Body of pancreas (tissue), 4 donors: ENCODE data around the gene NR3C2. TPM values are rescaled to one million over a fixed set of nuclear protein-coding genes. Genes with fewer than 3 reads are reported as not detected.

ENCODE experiments used
- ATAC-seq: fragments of 150-250 bp; one replicate; pipeline ENCODE4 v1.9.1; 2016
- DNase-seq, 4 donors: peaks; one replicate each; pipeline ENCODE4 v3.0.0-alpha.2; 2019
- H3K27ac ChIP-seq, 4 donors: fragments of 200-600 bp; sonication (generic); 1 replicate in 3 of 4; 2 replicates in 1 of 4; pipeline versions ENCODE4 v1.5.1 to v1.6.1; 2016 to 2019; ENCODE audit warnings: mild to moderate bottlenecking in 1 of 4, mixed read lengths in 1 of 4, moderate library complexity in 1 of 4
- H3K27me3 ChIP-seq, 2 donors: fragments of 200-600 bp; sonication (generic); one replicate each; pipeline ENCODE4 v1.6.0; 2016; ENCODE audit warnings: mild to moderate bottlenecking in 1 of 2
- H3K36me3 ChIP-seq, 2 donors: fragments of 200-600 bp; sonication (generic); replicated peaks in 1 of 2; 2 replicates each; pipeline ENCODE4 v1.5.1; 2016; ENCODE audit warnings: low read depth in 2 of 2; ENCODE audit not compliant: insufficient read depth in 1 of 2
- H3K4me1 ChIP-seq: fragments of 200-600 bp; sonication (generic); one replicate; pipeline ENCODE4 v1.6.0; 2016
- H3K4me3 ChIP-seq, 2 donors: fragments of 200-600 bp; sonication (generic); 1 replicate in 1 of 2; 2 replicates in 1 of 2; pipeline ENCODE4 v1.5.1; 2016 to 2019
- H3K9me3 ChIP-seq, 3 donors: fragments of 200-600 bp; sonication (generic); 1 replicate in 2 of 3; 2 replicates in 1 of 3; pipeline ENCODE4 v1.5.1; 2016
- POLR2A ChIP-seq, 3 donors: fragments of 450-650 bp; IDR thresholded peaks; one replicate each; pipeline ENCODE4 v1.6.1; 2016; ENCODE audit warnings: antibody characterized with exemption in 3 of 3, mild to moderate bottlenecking in 2 of 3
- WGBS, 2 donors: methylation state at CpG; one replicate each; pipeline ENCODE4 v1.1.5; 2017; 5-methylcytosine and 5-hydroxymethylcytosine counted together
- intact Hi-C: fragments of 100-400 bp; cut with DNase I; formaldehyde crosslinking; loops from one replicate; pipeline ENCODE4 v1.15.1; 2023
- total RNA-seq, 2 donors: library from RNA; depleted of rRNA; stranded (reverse); fragments of >200 nt; gene quantifications; one replicate each; pipeline ENCODE4 v1.1.0, GENCODE V29; 2016
- TF ChIP-seq, protein P1 (sequence below), 7 experiments: fragments of 450-650 bp in 4 of 7; fragments of 200-600 bp in 3 of 7; sonication (generic) in 3 of 7; IDR thresholded peaks; one replicate each; pipeline ENCODE4 v1.5.1; 2016 to 2019; ENCODE audit warnings: antibody characterized with exemption in 7 of 7

The NR3C2 gene
- total RNA-seq, 2 donors from 2014 or later: 14.8 to 18.8 TPM

GRCh38 chr4:148444296-148445070 lies 2.3 kb upstream of the NR3C2 start:
- peak in 1 of 3 donors; percentile 15 for TF ChIP-seq POLR2A (IDR thresholded peaks at IDR 0.05)
- TF ChIP-seq, protein P1, sequence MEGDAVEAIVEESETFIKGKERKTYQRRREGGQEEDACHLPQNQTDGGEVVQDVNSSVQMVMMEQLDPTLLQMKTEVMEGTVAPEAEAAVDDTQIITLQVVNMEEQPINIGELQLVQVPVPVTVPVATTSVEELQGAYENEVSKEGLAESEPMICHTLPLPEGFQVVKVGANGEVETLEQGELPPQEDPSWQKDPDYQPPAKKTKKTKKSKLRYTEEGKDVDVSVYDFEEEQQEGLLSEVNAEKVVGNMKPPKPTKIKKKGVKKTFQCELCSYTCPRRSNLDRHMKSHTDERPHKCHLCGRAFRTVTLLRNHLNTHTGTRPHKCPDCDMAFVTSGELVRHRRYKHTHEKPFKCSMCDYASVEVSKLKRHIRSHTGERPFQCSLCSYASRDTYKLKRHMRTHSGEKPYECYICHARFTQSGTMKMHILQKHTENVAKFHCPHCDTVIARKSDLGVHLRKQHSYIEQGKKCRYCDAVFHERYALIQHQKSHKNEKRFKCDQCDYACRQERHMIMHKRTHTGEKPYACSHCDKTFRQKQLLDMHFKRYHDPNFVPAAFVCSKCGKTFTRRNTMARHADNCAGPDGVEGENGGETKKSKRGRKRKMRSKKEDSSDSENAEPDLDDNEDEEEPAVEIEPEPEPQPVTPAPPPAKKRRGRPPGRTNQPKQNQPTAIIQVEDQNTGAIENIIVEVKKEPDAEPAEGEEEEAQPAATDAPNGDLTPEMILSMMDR (IDR thresholded peaks at IDR 0.05): peak in 2 of 7 experiments; percentile 10 to 17
- Histone ChIP-seq H3K36me3 (no peaks in the 10 kb centered on the region), H3K4me1 (peaks cover 22% of the 10 kb centered on the region), H3K4me3 (peak overlapping the region; percentile 57 to 79), H3K27ac (peak overlapping the region; percentile 8 to 99 (median 96)), H3K9me3 (no peaks in the 10 kb centered on the region), H3K27me3 (no peaks in the 10 kb centered on the region)
- peak; percentile 28 to 53 (median 49) for DNase-seq
- intact Hi-C loops: no loop called here
- 0 to 1% methylated on average over 17 to 66 of the region's 89 CpGs for WGBS, 2 donors
- peak; percentile 1 for ATAC-seq

DNA sequence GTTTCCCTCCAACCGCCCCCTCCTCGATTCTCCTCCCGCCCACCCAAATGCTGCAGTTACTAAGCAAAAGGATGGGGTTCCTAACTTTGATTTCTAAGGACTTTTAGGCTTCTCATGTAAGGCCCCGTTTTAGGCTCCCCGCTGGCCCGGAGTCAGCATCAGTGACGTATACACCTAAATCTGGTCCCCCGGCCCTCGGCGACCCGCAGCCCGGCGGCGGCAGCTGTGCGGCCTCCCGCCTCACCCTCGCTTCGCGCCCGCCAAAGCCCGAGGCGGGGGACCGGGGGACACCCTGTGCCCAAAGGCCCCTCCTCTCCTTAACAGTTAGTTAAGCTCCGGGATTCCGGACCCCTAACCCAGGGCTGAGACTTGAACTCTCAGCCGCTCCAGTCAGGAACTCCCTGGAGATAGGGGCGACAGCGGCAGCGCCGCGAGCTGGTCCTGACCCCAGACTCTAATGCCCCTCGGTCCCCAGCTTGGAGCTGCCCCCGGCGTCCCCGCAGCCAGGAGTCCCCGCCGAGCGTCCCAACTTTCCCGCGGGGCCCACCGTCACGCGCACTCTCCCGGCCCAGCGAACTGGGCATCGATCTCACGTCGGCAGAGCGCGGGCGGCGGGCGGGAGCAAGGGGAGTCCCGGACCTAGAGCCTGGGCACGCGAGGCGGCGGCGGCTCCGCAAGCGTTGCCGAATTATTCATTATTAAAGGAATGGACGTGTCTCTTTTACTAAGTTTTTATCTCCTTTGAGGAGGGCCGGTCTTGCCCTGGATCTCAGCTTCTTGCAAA lies 1.5 kb upstream of the NR3C2 start:
- Histone ChIP-seq H3K9me3 (no peaks in the 10 kb centered on the region), H3K4me3 (peak overlapping the region; percentile 57 to 79), H3K27ac (peak overlapping the region; percentile 8 to 99 (median 96)), H3K36me3 (no peaks in the 10 kb centered on the region), H3K27me3 (no peaks in the 10 kb centered on the region), H3K4me1 (peaks cover 30% of the 10 kb centered on the region)
- TF ChIP-seq POLR2A (IDR thresholded peaks at IDR 0.05): peak in 1 of 3 donors; percentile 35
- TF ChIP-seq, protein P1 (IDR thresholded peaks at IDR 0.05): no peak
- intact Hi-C loops: no loop called here
- WGBS, 2 donors: 0 to 1% methylated on average over 37 to 63 of the region's 64 CpGs
- ATAC-seq (no peak), DNase-seq (peak; percentile 41 to 59 (median 48))

DNA sequence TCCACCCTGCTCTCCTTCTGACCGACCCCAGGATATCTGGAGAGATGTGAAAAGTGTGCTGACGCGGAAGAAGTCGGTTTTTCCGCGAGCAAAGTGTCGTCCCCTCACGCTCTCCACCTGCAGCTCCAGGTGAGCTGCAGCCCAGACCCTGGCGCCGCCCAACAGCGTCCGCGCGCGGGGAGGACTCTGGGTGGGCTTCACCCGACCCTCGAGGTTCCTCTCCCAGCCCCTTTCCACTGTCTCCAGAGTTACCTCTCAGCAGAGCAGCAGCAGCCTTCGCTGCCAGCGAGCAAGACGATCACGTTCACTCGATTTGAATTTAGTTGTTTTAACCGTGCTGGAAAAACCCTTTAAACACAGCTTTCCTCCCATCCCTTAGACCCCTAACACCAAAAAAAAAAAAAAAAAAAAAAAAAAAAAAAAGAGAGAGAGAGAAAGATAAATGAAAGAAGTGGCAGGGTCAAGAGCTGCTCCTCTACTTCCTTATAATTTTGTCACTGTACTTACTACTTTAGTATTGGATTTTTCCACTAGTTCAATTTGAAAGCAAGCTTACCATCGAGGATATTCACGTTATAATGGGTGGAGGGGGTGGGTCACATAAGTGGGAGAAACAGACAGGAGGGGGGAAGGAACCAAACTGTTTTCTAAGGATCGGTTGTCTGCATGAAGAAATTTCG lies 758 bp upstream of the NR3C2 start:
- H3K27me3 ChIP-seq: no peaks in the 10 kb centered on the region
- H3K4me3 ChIP-seq: peak overlapping the region; percentile 79 to 95
- no peaks in the 10 kb centered on the region for H3K36me3 ChIP-seq
- peaks cover 33% of the 10 kb centered on the region for H3K4me1 ChIP-seq
- 0% methylated on average over 25 to 27 of the region's 27 CpGs for WGBS, 2 donors
- DNase-seq: no peak
- H3K27ac ChIP-seq: peak overlapping the region; percentile 92 to 99 (median 96)
- H3K9me3 ChIP-seq: no peaks in the 10 kb centered on the region
- no peak for TF ChIP-seq POLR2A (IDR thresholded peaks at IDR 0.05)
- TF ChIP-seq, protein P1 (IDR thresholded peaks at IDR 0.05): no peak
- ATAC-seq: peak; percentile 3
- intact Hi-C loops: no loop called here

DNA sequence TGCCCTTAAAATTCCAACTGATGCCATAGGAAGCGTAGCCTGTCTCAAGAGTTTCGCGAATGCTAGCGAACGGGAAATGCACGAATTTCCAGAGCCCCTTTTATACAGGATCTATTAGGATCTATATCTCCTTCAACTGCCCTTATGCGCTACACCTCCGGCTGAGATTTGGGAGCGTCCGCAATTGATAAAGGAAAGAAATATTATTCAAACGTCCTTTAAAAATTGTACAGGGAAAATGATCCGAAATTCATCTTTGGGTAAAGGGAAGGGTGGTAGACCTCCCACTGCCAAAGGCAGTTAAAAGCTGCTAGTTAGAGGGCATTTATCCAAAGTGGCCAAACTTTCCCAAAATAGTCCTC lies 609 bp downstream of the NR3C2 start:
- ATAC-seq (no peak), DNase-seq (peak in 1 of 4 donors; percentile 10)
- intact Hi-C loops: no loop called here
- TF ChIP-seq, protein P1 (IDR thresholded peaks at IDR 0.05): no peak
- TF ChIP-seq POLR2A (IDR thresholded peaks at IDR 0.05): no peak
- Histone ChIP-seq H3K9me3 (no peaks in the 10 kb centered on the region), H3K4me3 (peak overlapping the region; percentile 79 to 88), H3K36me3 (no peaks in the 10 kb centered on the region), H3K27ac (peak overlapping the region; percentile 78 to 99 (median 96)), H3K27me3 (no peaks in the 10 kb centered on the region), H3K4me1 (peaks cover 22% of the 10 kb centered on the region)
- WGBS, 2 donors: 0 to 2% methylated on average over 12 of the region's 12 CpGs
